COLO668 (cell line): ENCODE data around the gene PBX4.

Experiments
- DNase-seq: peaks from one replicate; lab custom pipeline; 2025; ENCODE audit not compliant: unreplicated experiment; lab: John Stamatoyannopoulos, UW

Gene PBX4

GRCh38 chr19:19541616-19542015 lies 76.9 kb downstream of the PBX4 start:
- DNase-seq, result no peak

GRCh38 chr19:19540715-19541515 lies 77.6 kb downstream of the PBX4 start:
- peak; percentile 56 for DNase-seq

- DNase-seq, result peak; percentile 14
Measured at GRCh38 chr19:19540064-19540714, 78.3 kb downstream of the PBX4 start.

- DNase-seq, result no peak
Measured at GRCh38 chr19:19539698-19540063, 78.8 kb downstream of the PBX4 start.

- DNase-seq, result no peak
Measured at GRCh38 chr19:19538785-19539166, 79.7 kb downstream of the PBX4 start.

- peak; percentile 23 for DNase-seq
Measured at GRCh38 chr19:19538061-19538784, 80.3 kb downstream of the PBX4 start, which contains the start of gene CILP2. Gene CILP2 (plus strand): TSS chr19:19538265. CDS start chr19:19538350, 85 bp downstream.

- peak; percentile 15 for DNase-seq
Measured at GRCh38 chr19:19537075-19538048, 81.1 kb downstream of the PBX4 start.

- DNase-seq, result no peak
Measured at GRCh38 chr19:19535311-19536191, 82.9 kb downstream of the PBX4 start.

GRCh38 chr19:19534556-19535265 lies 83.8 kb downstream of the PBX4 start:
- no peak for DNase-seq

- DNase-seq, result no peak
Measured at GRCh38 chr19:19533841-19534240, 84.6 kb downstream of the PBX4 start.

GRCh38 chr19:19532806-19533701 lies 85.4 kb downstream of the PBX4 start:
- no peak for DNase-seq

GRCh38 chr19:19531951-19532805 lies 86.3 kb downstream of the PBX4 start:
- peak; percentile 77 for DNase-seq

GRCh38 chr19:19530889-19531288 lies 87.6 kb downstream of the PBX4 start:
- no peak for DNase-seq

- DNase-seq, result no peak
Measured at GRCh38 chr19:19530423-19530804, 88.1 kb downstream of the PBX4 start.

- DNase-seq, result no peak
Measured at GRCh38 chr19:19529783-19530422, 88.6 kb downstream of the PBX4 start.

GRCh38 chr19:19528721-19529490 lies 89.6 kb downstream of the PBX4 start, which contains the start of gene YJEFN3:
Gene YJEFN3 (plus strand): TSS chr19:19528911. CDS start chr19:19528933, 22 bp downstream.
- no peak for DNase-seq
